IMR-90 (cell line): Measurements from ENCODE around the gene DNAJC4. TPM values are rescaled to one million over a fixed set of nuclear protein-coding genes. Genes with fewer than 3 reads are reported as not detected.

Experiments used
- ATAC-seq: fragments of 200-7000 bp; cut with Tn5 transposase; 2 replicates; pipeline ENCODE4 v1.9.1; 2020; ENCODE audit warnings: low read depth, mild to moderate bottlenecking, moderate library complexity
- BruUV-seq: library from RNA; stranded (reverse); fragments of 400-500 nt; replicated peaks from 2 replicates; lab custom pipeline; 2021; lab: Mats Ljungman, UMichigan
- CTCF ChIA-PET: fragments of 300-600 bp; formaldehyde crosslinking; extraction: SDS; loops from one replicate; lab custom pipeline; 2021; ENCODE audit warnings: antibody characterized with exemption; lab: Yijun Ruan, JAX
- POLR2A ChIA-PET: fragments of 300-600 bp; sonication (Branson Sonifier 250); formaldehyde crosslinking; loops from one replicate; lab custom pipeline; 2022; ENCODE audit warnings: antibody characterized with exemption; ENCODE audit not compliant: unreplicated experiment; lab: Charles Lee
- DNase-seq: peaks from one replicate; pipeline ENCODE4 v3.0.0; 2013
- H2AFZ ChIP-seq: replicated peaks from 2 replicates; pipeline ENCODE3; 2013; ENCODE audit warnings: low read length, mild to moderate bottlenecking; ENCODE audit not compliant: poor library complexity
- H2AK5ac ChIP-seq: 2 replicates; pipeline ENCODE4 v1.6.1; 2013; ENCODE audit warnings: low read depth, low read length, inconsistent platforms
- H2AK9ac ChIP-seq: replicated peaks from 2 replicates; pipeline ENCODE3; 2013; ENCODE audit warnings: mild to moderate bottlenecking, low read depth, low read length, moderate library complexity; ENCODE audit not compliant: poor library complexity
- H2BK120ac ChIP-seq: 2 replicates; pipeline ENCODE4 v1.6.1; 2013; ENCODE audit warnings: low read depth, low read length, inconsistent platforms
- H2BK15ac ChIP-seq: 3 replicates; pipeline ENCODE4 v1.6.1; 2013; ENCODE audit warnings: low read depth, low read length, inconsistent platforms
- H2BK20ac ChIP-seq: 2 replicates; pipeline ENCODE4 v1.6.1; 2013; ENCODE audit warnings: low read depth, mild to moderate bottlenecking, inconsistent platforms, low read length, moderate library complexity
- H2BK5ac ChIP-seq: 2 replicates; pipeline ENCODE4 v1.6.1; 2013; ENCODE audit warnings: mild to moderate bottlenecking, low read depth, low read length, inconsistent platforms; ENCODE audit not compliant: poor library complexity, severe bottlenecking
- H3K14ac ChIP-seq: replicated peaks from 2 replicates; pipeline ENCODE4 v1.6.1; 2013; ENCODE audit warnings: low read depth, low read length, inconsistent platforms
- H3K18ac ChIP-seq: 2 replicates; pipeline ENCODE4 v1.6.1; 2013; ENCODE audit warnings: low read depth, low read length, control low read depth
- H3K23ac ChIP-seq: 2 replicates; pipeline ENCODE4 v1.6.1; 2013; ENCODE audit warnings: low read depth, low read length, inconsistent platforms
- H3K27ac ChIP-seq: 2 replicates; pipeline ENCODE4 v1.5.1; 2013; ENCODE audit warnings: mild to moderate bottlenecking, control low read depth, low read length; ENCODE audit not compliant: insufficient read depth
- H3K27me3 ChIP-seq: 2 replicates; pipeline ENCODE4 v1.6.1; 2013; ENCODE audit warnings: low read length; ENCODE audit not compliant: control insufficient read depth, insufficient read depth
- H3K36me3 ChIP-seq: 2 replicates; pipeline ENCODE4 v1.6.1; 2013; ENCODE audit warnings: low read length, mixed read lengths; ENCODE audit not compliant: control insufficient read depth, insufficient read depth
- H3K4ac ChIP-seq: 2 replicates; pipeline ENCODE4 v1.6.1; 2013; ENCODE audit warnings: low read depth, low read length, inconsistent platforms
- H3K4me1 ChIP-seq: 2 replicates; pipeline ENCODE4 v1.6.1; 2013; ENCODE audit warnings: low read length, mixed read lengths; ENCODE audit not compliant: control insufficient read depth, insufficient read depth
- H3K4me2 ChIP-seq: 2 replicates; pipeline ENCODE4 v1.6.1; 2013; ENCODE audit warnings: low read depth, mild to moderate bottlenecking, control low read depth, low read length, moderate library complexity
- H3K4me3 ChIP-seq: 2 replicates; pipeline ENCODE4 v1.5.1; 2013; ENCODE audit warnings: low read depth, mild to moderate bottlenecking, control low read depth, low read length, moderate library complexity; ENCODE audit not compliant: insufficient read depth
- H3K56ac ChIP-seq: 2 replicates; pipeline ENCODE4 v1.6.1; 2013; ENCODE audit warnings: low read length, inconsistent platforms; ENCODE audit not compliant: insufficient read depth; ENCODE audit errors: extremely low read depth
- H3K79me1 ChIP-seq, 2 experiments: 2 replicates each; pipeline ENCODE4 v1.6.1; 2013; ENCODE audit warnings: low read length in 2 of 2, inconsistent platforms in 1 of 2, low read depth in 1 of 2
- H3K9ac ChIP-seq: 2 replicates; pipeline ENCODE4 v1.6.1; 2013; ENCODE audit warnings: low read depth, low read length, control low read depth
- H3K9me1 ChIP-seq: 2 replicates; pipeline ENCODE4 v1.6.1; 2013; ENCODE audit warnings: low read length, inconsistent platforms; ENCODE audit not compliant: insufficient read depth
- H3K9me3 ChIP-seq: 2 replicates; pipeline ENCODE4 v1.6.1; 2013; ENCODE audit warnings: low read length; ENCODE audit not compliant: control insufficient read depth, insufficient read depth
- H4K20me1 ChIP-seq: 2 replicates; pipeline ENCODE4 v1.6.1; 2013; ENCODE audit warnings: low read length, inconsistent platforms; ENCODE audit not compliant: insufficient read depth
- H4K5ac ChIP-seq: 2 replicates; pipeline ENCODE4 v1.6.1; 2013; ENCODE audit warnings: mild to moderate bottlenecking, low read depth, low read length, control low read depth
- H4K8ac ChIP-seq, 2 experiments: 2 replicates each; pipeline ENCODE4 v1.6.1; 2013; ENCODE audit warnings: low read depth in 2 of 2, low read length in 2 of 2, control low read depth in 1 of 2, inconsistent platforms in 1 of 2
- H4K91ac ChIP-seq: 2 replicates; pipeline ENCODE4 v1.6.1; 2013; ENCODE audit warnings: low read depth, low read length, inconsistent platforms; ENCODE audit not compliant: insufficient read depth
- BHLHE40 ChIP-seq: fragments of 150-350 bp; IDR thresholded peaks from 2 replicates; pipeline ENCODE4 v1.6.1; 2016; ENCODE audit warnings: mild to moderate bottlenecking, low read depth, low read length
- CEBPB ChIP-seq: IDR thresholded peaks from 2 replicates; pipeline ENCODE4 v1.6.1; 2012; ENCODE audit warnings: low read depth, low read length, improper control_type of control experiment
- CHD1 ChIP-seq: IDR thresholded peaks from 2 replicates; pipeline ENCODE4 v1.6.1; 2012; ENCODE audit warnings: low read depth, low read length, improper control_type of control experiment
- CTCF ChIP-seq: conservative IDR thresholded peaks from 2 replicates; pipeline ENCODE4 v1.5.1; 2012; ENCODE audit warnings: mild to moderate bottlenecking, low read depth, low read length, improper control_type of control experiment
- ELK1 ChIP-seq: fragments of 150-350 bp; IDR thresholded peaks from 2 replicates; pipeline ENCODE4 v1.6.1; 2016; ENCODE audit warnings: low read depth, mild to moderate bottlenecking, low read length, moderate library complexity, borderline replicate concordance
- FOS ChIP-seq: fragments of 150-350 bp; IDR thresholded peaks from 2 replicates; pipeline ENCODE4 v1.6.1; 2016; ENCODE audit warnings: low read depth, low read length
- MAFK ChIP-seq: IDR thresholded peaks from 2 replicates; pipeline ENCODE4 v1.6.1; 2012; ENCODE audit warnings: low read depth, low read length, improper control_type of control experiment
- MAZ ChIP-seq: IDR thresholded peaks from 2 replicates; pipeline ENCODE4 v1.6.1; 2012; ENCODE audit warnings: low read depth, mild to moderate bottlenecking, low read length, improper control_type of control experiment, moderate library complexity, borderline replicate concordance
- MXI1 ChIP-seq: IDR thresholded peaks from 2 replicates; pipeline ENCODE4 v1.6.1; 2012; ENCODE audit warnings: low read depth, mild to moderate bottlenecking, low read length, moderate library complexity, borderline replicate concordance
- NFE2L2 ChIP-seq: fragments of 150-350 bp; IDR thresholded peaks from 2 replicates; pipeline ENCODE4 v1.6.1; 2016; ENCODE audit warnings: low read depth, mild to moderate bottlenecking, low read length
- POLR2A ChIP-seq: IDR thresholded peaks from 2 replicates; pipeline ENCODE4 v1.6.1; 2012; ENCODE audit warnings: mild to moderate bottlenecking, low read depth, low read length
- RAD21 ChIP-seq: IDR thresholded peaks from 2 replicates; pipeline ENCODE4 v1.6.1; 2012; ENCODE audit warnings: low read length, improper control_type of control experiment
- RCOR1 ChIP-seq: IDR thresholded peaks from 2 replicates; pipeline ENCODE4 v1.6.1; 2012; ENCODE audit warnings: mild to moderate bottlenecking, low read length, improper control_type of control experiment; ENCODE audit not compliant: insufficient replicate concordance
- RFX5 ChIP-seq: IDR thresholded peaks from 2 replicates; pipeline ENCODE4 v1.8.0; 2012; ENCODE audit warnings: low read depth, mild to moderate bottlenecking, low read length, moderate library complexity
- SMC3 ChIP-seq: fragments of 150-350 bp; IDR thresholded peaks from 2 replicates; pipeline ENCODE4 v1.6.1; 2016; ENCODE audit warnings: low read depth, mild to moderate bottlenecking, antibody characterized with exemption, low read length, moderate library complexity
- USF2 ChIP-seq: fragments of 150-350 bp; IDR thresholded peaks from 2 replicates; pipeline ENCODE4 v1.6.1; 2017; ENCODE audit warnings: mild to moderate bottlenecking, antibody characterized with exemption, low read length, low read depth
- WGBS, 2 experiments: methylation state at CpG; one replicate each; pipeline versions ENCODE4 v1.1.5 to v1.1.7; 2013; ENCODE audit warnings: missing lambda C conversion rate in 2 of 2; ENCODE audit not compliant: insufficient read length in 1 of 2; ENCODE audit errors: extremely low coverage in 2 of 2; 5-methylcytosine and 5-hydroxymethylcytosine counted together
- dilution Hi-C: fragments of 300-500 bp; cut with HindIII; formaldehyde crosslinking; loops from one replicate; pipeline ENCODE4 v1.14.3; 2018; ENCODE audit warnings: low sequenced_read_pairs; ENCODE audit not compliant: unreplicated experiment
- in situ Hi-C: fragments of 300-500 bp; cut with MboI; formaldehyde crosslinking; loops from 3 replicates; pipeline ENCODE4 v1.14.3; 2019; ENCODE audit warnings: low sequenced_read_pairs, inconsistent platforms, mixed read lengths
- intact Hi-C: fragments of 100-400 bp; cut with micrococcal nuclease; formaldehyde crosslinking; loops from 2 replicates; pipeline ENCODE4 v1.10.0; 2022
- polyA plus RNA-seq, 3 experiments: library from polyadenylated mRNA; depleted of rRNA; stranded (reverse); fragments of >200 nt; gene quantifications; 2 replicates each; pipeline ENCODE4 v1.2.3, GENCODE V29; 2012; ENCODE audit warnings: low replicate concordance in 1 of 3
- total RNA-seq: library from RNA; depleted of rRNA; stranded (reverse); fragments of >200 nt; gene quantifications from 2 replicates; pipeline ENCODE4 v1.2.3, GENCODE V29; 2012

The DNAJC4 gene
- total and polyA plus RNA-seq, 2 of the 4 experiments (the other 2 are of a cell fraction) = 2.2 to 22.8 TPM

GRCh38 chr11:64254326-64254725 is 24.0 kb downstream of the DNAJC4 start:
- no peak overlapping the region for H3K4me3 ChIP-seq
- BruUV-seq = no TSS peak
- H3K23ac ChIP-seq = no peak overlapping the region
- no peak for DNase-seq
- H3K9ac ChIP-seq = no peak overlapping the region
- H3K9me3 ChIP-seq = no peaks in the 10 kb centered on the region
- no CpG with 5 or more reads among the region's 7 CpGs for WGBS, 2 experiments
- H2BK15ac ChIP-seq = no peak overlapping the region
- no peaks in the 10 kb centered on the region for H3K9me1 ChIP-seq
- no peak for TF ChIP-seq SMC3
- TF ChIP-seq CHD1 = no peak
- TF ChIP-seq CEBPB = no peak
- no peak for TF ChIP-seq FOS
- TF ChIP-seq RAD21 = no peak
- no peak for TF ChIP-seq ELK1
- TF ChIP-seq MAFK = no peak
- no peak for TF ChIP-seq NFE2L2
- TF ChIP-seq MXI1 = no peak
- no peak for TF ChIP-seq RFX5
- TF ChIP-seq MAZ = no peak
- TF ChIP-seq RCOR1 = no peak
- no peak for TF ChIP-seq CTCF
- no peak for TF ChIP-seq USF2
- TF ChIP-seq POLR2A = no peak
- no peak for TF ChIP-seq BHLHE40
- CTCF ChIA-PET = interaction anchor here (0.6 kb wide), 1 partner anchor 555 kb away, joined by 3 read pairs; no protein-coding TSS in a partner anchor
- POLR2A ChIA-PET = no interaction called here
- H3K79me1 ChIP-seq = peaks cover 10 to 65% of the 10 kb centered on the region in 2 experiments
- H3K18ac ChIP-seq = no peak overlapping the region
- no peak overlapping the region for H2AK9ac ChIP-seq
- peaks cover 33% of the 10 kb centered on the region for H3K36me3 ChIP-seq
- no peak for ATAC-seq
- no peak overlapping the region for H2AFZ ChIP-seq
- peaks cover 5% of the 10 kb centered on the region; the same call in 1 of the 2 replicates for H4K20me1 ChIP-seq
- in situ Hi-C loops (no loop called here), intact Hi-C loops (no loop called here), dilution Hi-C loops (no loop called here)
- H2BK5ac ChIP-seq = no peak overlapping the region
- no peak overlapping the region for H4K8ac ChIP-seq
- peaks cover 10% of the 10 kb centered on the region for H3K4me1 ChIP-seq
- H3K56ac ChIP-seq = no peak overlapping the region
- no peak overlapping the region for H3K27ac ChIP-seq
- H4K5ac ChIP-seq = no peak overlapping the region
- H2BK120ac ChIP-seq = no peak overlapping the region
- no peak overlapping the region for H3K4me2 ChIP-seq
- no peak overlapping the region for H3K4ac ChIP-seq
- H2BK20ac ChIP-seq = no peak overlapping the region
- H3K14ac ChIP-seq = no peak overlapping the region
- no peaks in the 10 kb centered on the region for H3K27me3 ChIP-seq
- H4K91ac ChIP-seq = no peak overlapping the region
- H2AK5ac ChIP-seq = no peak overlapping the region
